Lung (tissue), 12 donors: ENCODE measurements around the gene HMG20A. TPM values are rescaled to one million over a fixed set of nuclear protein-coding genes. Genes with fewer than 3 reads are reported as not detected.
A peak's percentile ranks its signal among the peaks of the same experiment; 100 is the strongest.

ENCODE experiments used
- ATAC-seq: fragments of 200-7000 bp; cut with Tn5 transposase; one replicate; pipeline ENCODE4 v1.9.1; 2020; ENCODE audit warnings: moderate number of reproducible peaks; ENCODE audit not compliant: insufficient read depth, low FRiP score
- DNase-seq, 3 donors: peaks; one replicate each; pipeline ENCODE4 v3.0.0-alpha.2; 2013 to 2017
- H3K27ac ChIP-seq, 2 donors: one replicate each; pipeline ENCODE4 v1.5.1; 2013; ENCODE audit warnings: mild to moderate bottlenecking in 2 of 2, moderate library complexity in 2 of 2, control low read depth in 1 of 2, inconsistent platforms in 1 of 2, low read depth in 1 of 2, low read length in 1 of 2
- H3K27me3 ChIP-seq, 3 donors: one replicate each; pipeline ENCODE4 v1.5.1; 2013; ENCODE audit warnings: low read length in 2 of 3; ENCODE audit not compliant: control insufficient read depth in 3 of 3, insufficient read depth in 3 of 3
- H3K36me3 ChIP-seq, 4 donors: one replicate each; pipeline ENCODE4 v1.5.1; 2013; ENCODE audit warnings: low read length in 4 of 4, mild to moderate bottlenecking in 1 of 4, moderate library complexity in 1 of 4; ENCODE audit not compliant: control insufficient read depth in 4 of 4, insufficient read depth in 4 of 4
- H3K4me1 ChIP-seq, 5 donors: one replicate each; pipeline ENCODE4 v1.5.1; 2013; ENCODE audit warnings: low read length in 5 of 5, mild to moderate bottlenecking in 2 of 5, moderate library complexity in 1 of 5; ENCODE audit not compliant: control insufficient read depth in 5 of 5, insufficient read depth in 5 of 5
- H3K4me3 ChIP-seq: one replicate; pipeline ENCODE4 v1.5.1; 2013; ENCODE audit warnings: mild to moderate bottlenecking, control low read depth, moderate library complexity
- H3K9ac ChIP-seq, 2 donors: one replicate each; pipeline ENCODE4 v1.5.1; 2013; ENCODE audit warnings: low read length in 2 of 2, control low read depth in 1 of 2; ENCODE audit not compliant: insufficient read depth in 1 of 2
- H3K9me3 ChIP-seq, 4 donors: one replicate each; pipeline ENCODE4 v1.5.1; 2013; ENCODE audit warnings: low read length in 3 of 4, mild to moderate bottlenecking in 1 of 4, moderate library complexity in 1 of 4; ENCODE audit not compliant: control insufficient read depth in 4 of 4, insufficient read depth in 3 of 4
- WGBS, 2 donors: extraction: QIAGEN DNeasy Blood & Tissue Kit; methylation state at CpG; one replicate each; pipeline ENCODE4 v1.1.7; 2013; 5-methylcytosine and 5-hydroxymethylcytosine counted together
- polyA plus RNA-seq, 2 donors: library from polyadenylated mRNA; stranded (reverse); fragments of 200-250 nt; gene quantifications; one replicate each; pipeline ENCODE4 v1.2.1, GENCODE V29; 2013
- total RNA-seq, 2 donors: library from RNA; depleted of rRNA in 1 of 2; stranded (reverse); fragments of >200 nt in 1 of 2; gene quantifications; one replicate each; pipeline ENCODE4 v1.2.1, GENCODE V29; 2014 to 2021
- TF ChIP-seq, protein P1 (sequence below): IDR thresholded peaks from 2 replicates; pipeline ENCODE4 v1.5.1; 2012; ENCODE audit warnings: mild to moderate bottlenecking; ENCODE audit errors: control extremely low read depth, extremely low read depth
- donor health status: control.
- donor health status: control.
- donor health status: Bipolar disorder and iron deficiency.
- donor health status: healthy.
- donor health status: DM: yes; HTN: yes; CAD: no.

Gene HMG20A
- total and polyA plus RNA-seq, 4 donors, result 12.7 to 63.9 (median 23.4) TPM

GRCh38 chr15:77457191-77457904 lies 36.7 kb downstream of the HMG20A start:
- TF ChIP-seq, protein P1, sequence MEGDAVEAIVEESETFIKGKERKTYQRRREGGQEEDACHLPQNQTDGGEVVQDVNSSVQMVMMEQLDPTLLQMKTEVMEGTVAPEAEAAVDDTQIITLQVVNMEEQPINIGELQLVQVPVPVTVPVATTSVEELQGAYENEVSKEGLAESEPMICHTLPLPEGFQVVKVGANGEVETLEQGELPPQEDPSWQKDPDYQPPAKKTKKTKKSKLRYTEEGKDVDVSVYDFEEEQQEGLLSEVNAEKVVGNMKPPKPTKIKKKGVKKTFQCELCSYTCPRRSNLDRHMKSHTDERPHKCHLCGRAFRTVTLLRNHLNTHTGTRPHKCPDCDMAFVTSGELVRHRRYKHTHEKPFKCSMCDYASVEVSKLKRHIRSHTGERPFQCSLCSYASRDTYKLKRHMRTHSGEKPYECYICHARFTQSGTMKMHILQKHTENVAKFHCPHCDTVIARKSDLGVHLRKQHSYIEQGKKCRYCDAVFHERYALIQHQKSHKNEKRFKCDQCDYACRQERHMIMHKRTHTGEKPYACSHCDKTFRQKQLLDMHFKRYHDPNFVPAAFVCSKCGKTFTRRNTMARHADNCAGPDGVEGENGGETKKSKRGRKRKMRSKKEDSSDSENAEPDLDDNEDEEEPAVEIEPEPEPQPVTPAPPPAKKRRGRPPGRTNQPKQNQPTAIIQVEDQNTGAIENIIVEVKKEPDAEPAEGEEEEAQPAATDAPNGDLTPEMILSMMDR, result no peak
- WGBS, 2 donors, result 67 to 69% methylated on average over 5 of the region's 5 CpGs
- Histone ChIP-seq H3K4me3 (no peak overlapping the region), H3K27me3 (no peaks in the 10 kb centered on the region), H3K9ac (no peak overlapping the region), H3K36me3 (peaks cover 0 to 6% (median 2%) of the 10 kb centered on the region in 4 donors), H3K27ac (peak overlapping the region in 1 of 2 donors; percentile 14), H3K9me3 (no peaks in the 10 kb centered on the region), H3K4me1 (peaks cover 7 to 62% (median 35%) of the 10 kb centered on the region in 5 donors)
- no peak for ATAC-seq
- DNase-seq, result peak in 2 of 3 donors; percentile 36 to 48

DNA sequence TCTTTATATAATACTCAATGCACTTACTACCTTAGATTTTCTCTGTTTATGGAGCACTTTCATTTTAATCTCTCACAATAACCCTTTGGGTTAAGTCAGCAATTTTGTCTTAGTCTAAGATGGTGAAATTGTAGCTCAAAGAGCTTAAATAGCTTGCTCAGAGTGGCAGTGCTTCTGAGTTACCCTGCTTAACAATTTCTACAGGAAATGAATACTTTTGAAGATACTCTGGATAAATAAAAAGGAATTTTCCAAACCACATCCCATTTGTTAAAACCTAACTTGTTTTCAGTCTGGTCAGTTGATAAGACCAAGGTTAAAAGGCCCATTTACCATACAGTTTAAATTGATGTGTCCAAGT lies 37.2 kb downstream of the HMG20A start:
- Histone ChIP-seq H3K4me3 (no peak overlapping the region), H3K9me3 (no peaks in the 10 kb centered on the region), H3K4me1 (peaks cover 7 to 62% (median 35%) of the 10 kb centered on the region in 5 donors), H3K36me3 (peaks cover 0 to 6% (median 4%) of the 10 kb centered on the region in 4 donors), H3K27me3 (no peaks in the 10 kb centered on the region), H3K9ac (no peak overlapping the region), H3K27ac (no peak overlapping the region)
- no peak for DNase-seq
- ATAC-seq, result no peak
- TF ChIP-seq, protein P1, result no peak

- Histone ChIP-seq H3K9me3 (no peaks in the 10 kb centered on the region), H3K9ac (no peak overlapping the region), H3K27ac (no peak overlapping the region), H3K4me1 (peaks cover 4 to 56% (median 35%) of the 10 kb centered on the region in 5 donors), H3K27me3 (no peaks in the 10 kb centered on the region), H3K4me3 (no peak overlapping the region), H3K36me3 (peaks cover 0 to 10% (median 5%) of the 10 kb centered on the region in 4 donors)
- ATAC-seq (no peak), DNase-seq (peak in 2 of 3 donors; percentile 85 to 89)
- TF ChIP-seq, protein P1, result no peak
- WGBS, 2 donors, result 79% methylated on average over 2 of the region's 2 CpGs
Observed at GRCh38 chr15:77459031-77459430, 38.3 kb downstream of the HMG20A start.
